Activated CD4-positive, alpha-beta T cell treated with anti-CD3 and anti-CD28 coated beads, Interleukin-2, amount 50 U/mL, for 24 hours (primary cell): ENCODE results near the gene CFAP221.

ENCODE experiments used
- DNase-seq, 2 donors: peaks; one replicate each; pipeline ENCODE4 v3.0.0-alpha.2; 2020; ENCODE audit warnings: low read depth in 1 of 2, low spot score in 1 of 2

CFAP221 gene

DNA sequence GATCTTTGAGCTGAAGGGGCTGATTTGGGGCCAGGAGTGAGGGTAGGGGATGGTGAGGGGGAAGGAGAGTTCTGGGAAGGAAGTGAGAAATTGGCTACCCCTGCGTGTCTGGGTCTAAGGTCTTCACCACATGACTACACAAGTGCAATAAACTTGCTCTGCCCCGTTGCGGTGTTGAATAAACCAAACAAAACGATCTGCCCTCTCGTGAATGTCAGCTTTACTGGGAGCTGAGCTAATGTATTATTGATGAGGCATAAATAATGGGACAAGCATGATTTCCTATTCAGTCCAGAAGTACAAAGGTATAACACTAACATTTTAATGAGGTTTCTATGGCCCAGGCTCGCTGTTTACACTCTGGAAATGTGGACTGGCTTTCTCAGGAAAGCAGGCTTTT, 8.0 kb upstream of the CFAP221 start:
- DNase-seq: no peak

DNA sequence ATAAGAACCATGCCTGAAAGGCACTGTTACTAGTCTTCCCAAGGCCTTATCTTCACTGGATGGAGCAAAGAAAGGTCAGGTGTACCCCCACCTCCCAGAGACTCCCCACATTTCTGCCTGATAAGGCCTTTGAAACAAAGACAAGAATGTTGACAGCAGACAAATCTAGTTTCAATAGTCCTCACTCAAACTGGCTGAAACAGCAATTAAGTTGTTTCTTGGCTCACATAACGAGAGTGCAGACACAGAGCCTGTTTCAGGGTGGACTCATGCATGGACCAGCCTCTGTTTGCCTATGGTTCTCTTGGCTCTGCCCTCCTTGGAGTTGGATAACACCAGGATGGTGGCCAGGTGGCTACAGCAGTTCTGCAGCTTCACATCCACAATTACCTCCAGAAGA, 7.5 kb upstream of the CFAP221 start:
- no peak for DNase-seq

DNA sequence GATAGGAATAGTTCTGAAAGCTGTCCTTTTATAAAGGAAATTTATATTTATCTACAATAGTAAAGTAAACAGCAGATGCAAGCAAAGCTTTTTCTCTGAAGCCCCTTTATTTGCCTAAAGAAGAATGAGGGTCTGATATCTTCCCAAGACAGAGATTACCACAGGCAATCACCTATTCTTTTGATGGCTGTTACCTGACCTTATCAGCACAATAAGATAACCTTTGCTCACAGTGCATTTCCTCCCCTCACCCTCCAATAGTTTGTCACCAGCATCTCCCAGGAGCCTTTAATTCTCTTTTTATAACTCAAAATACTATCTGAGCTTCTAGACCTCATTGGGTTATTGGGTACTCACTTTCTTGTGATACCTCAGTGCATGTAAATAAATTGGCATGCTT, 6.5 kb upstream of the CFAP221 start:
- DNase-seq: no peak

DNA sequence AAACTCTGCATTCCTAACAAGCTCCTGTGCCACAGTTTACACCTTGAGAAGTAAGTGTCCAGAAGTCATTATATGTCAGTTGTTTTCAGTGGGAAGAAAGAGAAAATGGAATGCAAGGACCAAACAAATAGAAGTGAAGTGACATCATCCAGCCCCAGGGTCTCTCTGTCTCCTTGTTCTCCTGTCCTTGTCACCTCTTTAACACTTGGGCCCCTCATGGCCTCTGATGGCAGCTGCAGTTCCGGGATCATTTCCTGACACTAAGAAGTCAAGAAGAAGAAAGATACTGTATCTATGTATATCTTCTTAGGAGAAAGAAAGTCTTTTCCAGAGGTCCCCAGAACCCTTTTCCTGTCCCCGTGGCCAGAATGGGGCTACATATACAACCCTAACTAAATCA, 2.8 kb upstream of the CFAP221 start:
- no peak for DNase-seq

DNA sequence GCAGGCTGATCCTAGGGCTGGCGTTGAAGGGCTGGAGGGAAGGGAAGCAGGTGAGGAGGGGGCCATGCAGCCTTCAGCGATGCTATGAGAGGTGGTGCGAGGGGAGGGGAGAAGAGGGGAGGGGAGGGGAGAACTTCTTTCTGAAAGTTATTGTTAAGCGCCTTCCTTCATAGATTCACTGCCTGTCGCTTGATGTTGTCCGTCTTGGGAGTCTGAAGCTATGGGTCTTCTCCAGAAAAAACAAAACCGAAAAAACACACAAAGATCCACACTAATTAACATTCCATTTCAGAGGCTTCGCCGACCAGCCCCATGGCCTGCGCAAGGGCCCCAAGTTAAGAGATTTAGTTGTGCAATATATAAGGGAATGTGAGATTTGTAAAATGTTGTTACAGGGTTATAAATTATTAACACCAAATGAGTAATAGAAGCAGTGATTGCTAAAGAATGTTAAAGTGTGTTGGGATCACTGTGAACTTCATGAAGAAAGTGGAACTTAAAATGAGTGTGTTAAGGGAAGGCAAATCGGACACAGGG, 758 bp downstream of the CFAP221 start:
- no peak for DNase-seq

DNA sequence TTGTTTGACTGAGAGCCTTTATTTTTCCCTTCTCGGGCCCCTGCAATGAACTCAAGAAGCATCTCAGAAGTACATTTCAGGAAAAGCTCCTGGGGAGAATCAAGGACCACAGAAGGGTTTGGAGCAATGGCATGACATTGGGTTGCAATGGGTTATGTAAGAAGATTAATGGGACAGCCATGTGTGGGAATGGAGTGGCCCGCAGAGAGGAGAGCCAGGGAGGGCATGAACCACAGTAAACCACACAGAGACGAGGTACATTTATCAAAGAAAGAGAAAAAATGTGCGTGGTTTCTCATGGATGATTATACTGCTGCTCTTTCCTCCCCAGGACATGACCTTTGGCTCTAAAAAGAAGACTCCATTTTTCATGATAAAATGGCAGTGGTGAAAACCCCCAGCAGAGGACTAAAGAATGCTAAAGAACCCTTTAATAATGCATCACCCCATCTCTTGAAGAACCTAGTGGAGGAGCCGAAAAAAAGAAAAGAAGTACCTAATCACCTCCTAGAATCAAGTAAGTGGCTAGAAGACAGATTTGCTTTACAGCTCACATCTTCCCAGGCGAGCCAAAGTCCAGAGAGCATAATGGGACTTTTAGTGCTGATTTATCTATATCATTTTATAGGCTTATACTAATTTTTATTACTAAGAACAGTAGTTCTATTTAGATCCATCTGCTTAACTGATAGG, 1.7 kb downstream of the CFAP221 start:
- no peak for DNase-seq

DNA sequence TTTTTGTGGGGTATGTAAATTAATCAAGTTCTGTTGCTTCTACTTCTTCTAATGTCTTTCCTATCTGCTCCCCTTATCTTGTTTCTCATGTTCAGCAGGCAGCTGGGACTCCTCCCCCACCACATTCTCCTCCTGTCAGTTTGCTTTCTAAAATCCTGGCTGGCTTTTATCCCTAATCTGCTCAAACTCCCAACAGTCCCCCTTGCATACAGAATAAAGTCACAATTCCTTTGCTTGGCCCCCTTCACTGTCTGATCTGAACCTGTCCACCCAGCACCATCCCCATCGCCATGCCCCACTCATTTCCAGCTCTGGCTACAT, 2.2 kb downstream of the CFAP221 start:
- DNase-seq: no peak

DNA sequence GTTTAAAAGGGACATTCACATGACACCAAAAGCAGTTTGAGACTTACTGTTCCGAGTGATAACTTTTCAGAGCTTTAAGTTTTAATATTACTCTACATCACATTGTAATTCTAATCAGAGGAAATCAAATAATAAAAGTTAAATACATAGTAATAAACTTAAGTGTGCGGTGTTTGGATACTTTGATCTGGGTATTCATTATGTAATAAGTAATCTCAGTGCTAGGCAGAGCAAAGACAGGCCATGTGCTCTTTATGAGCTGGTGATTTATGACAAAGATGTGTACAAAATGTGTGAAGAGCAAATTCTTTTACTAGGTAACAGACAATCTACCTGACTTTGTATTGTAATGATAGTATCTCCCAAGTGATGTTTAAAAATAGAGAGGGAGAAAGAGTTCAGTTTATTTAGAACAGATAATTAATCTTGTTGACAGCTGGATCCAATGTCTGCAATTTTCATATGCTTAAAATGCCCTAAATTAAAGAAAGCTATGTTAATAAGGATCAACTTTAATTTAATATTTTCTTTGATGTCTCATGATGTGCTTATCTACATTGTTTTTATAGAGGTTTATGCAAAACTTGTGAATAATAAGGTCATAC, 4.4 kb downstream of the CFAP221 start:
- no peak for DNase-seq

DNA sequence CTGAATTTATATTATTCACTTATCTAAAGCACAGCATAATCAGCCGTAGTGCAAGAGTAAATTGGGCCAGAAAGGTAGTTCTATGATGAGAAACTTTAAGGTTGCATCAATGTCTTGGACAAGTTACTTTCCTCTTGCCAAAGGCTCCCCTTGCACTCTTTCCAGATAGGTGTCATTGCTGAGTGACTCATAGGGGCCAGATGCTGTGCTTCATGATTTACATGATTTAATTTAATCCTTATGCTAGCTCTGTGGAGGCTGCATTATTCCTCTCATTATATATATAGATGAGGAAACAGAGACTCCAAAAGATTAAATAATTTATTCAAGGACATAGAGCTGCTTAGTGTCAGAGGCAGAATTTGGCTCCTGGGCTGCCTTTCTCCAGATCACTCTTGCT, 5.0 kb downstream of the CFAP221 start:
- DNase-seq: no peak

DNA sequence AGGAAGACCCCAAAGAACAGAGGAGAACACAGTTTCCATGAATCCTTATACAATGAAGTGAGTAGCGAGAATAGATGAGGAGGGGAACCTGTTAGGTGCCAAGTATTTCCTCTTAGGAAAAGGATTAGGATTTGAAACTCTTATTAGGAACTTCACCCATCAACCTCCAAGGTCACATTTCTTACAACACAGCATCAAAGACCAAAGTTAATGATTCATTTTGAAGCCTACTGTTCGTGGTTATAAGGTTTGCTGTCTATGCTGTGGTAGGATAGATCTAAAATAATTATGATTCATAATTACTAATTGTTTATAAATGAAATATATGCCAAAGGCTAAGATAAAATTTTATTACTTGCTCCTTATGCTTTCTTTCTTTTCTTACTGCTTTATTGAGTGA, 6.1 kb downstream of the CFAP221 start:
- no peak for DNase-seq

DNA sequence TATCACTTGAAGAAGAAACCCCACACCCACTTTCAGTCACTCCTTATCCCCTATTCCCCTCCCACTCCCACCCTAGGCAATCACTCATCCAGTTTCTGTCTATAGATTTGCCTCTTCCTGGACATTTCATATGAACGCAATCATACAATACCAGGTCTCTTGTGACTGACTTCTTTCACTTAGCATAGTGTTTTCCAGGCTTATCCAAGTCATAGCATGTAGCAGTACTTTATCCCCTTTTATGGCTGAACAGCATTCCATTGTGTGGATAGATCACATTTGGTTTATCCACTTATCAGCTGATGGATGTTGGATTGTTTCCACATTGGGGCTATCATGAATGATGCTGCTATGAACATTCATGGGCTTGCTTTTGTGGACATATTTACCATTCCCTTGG, 6.6 kb downstream of the CFAP221 start:
- no peak for DNase-seq

DNA sequence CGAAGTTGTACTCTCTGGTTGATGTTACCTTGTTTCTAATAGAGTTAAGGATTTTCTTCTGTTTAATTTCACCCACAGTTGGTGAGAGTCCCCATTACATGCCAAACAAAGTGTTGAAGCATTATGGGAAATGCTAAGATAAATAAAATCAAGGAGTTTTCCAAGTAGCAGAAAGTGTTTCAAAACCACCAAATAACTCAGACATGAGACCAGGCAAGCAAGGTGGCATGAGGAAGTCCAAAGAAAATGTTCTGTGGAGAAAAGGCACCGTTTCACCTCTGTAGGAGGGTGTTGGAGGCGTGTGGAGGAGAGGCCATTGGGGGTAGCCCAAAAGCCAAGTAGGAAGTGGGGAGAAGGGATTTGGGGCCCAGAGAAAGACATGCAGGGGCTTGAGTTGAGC, 8.7 kb downstream of the CFAP221 start:
- no peak for DNase-seq

DNA sequence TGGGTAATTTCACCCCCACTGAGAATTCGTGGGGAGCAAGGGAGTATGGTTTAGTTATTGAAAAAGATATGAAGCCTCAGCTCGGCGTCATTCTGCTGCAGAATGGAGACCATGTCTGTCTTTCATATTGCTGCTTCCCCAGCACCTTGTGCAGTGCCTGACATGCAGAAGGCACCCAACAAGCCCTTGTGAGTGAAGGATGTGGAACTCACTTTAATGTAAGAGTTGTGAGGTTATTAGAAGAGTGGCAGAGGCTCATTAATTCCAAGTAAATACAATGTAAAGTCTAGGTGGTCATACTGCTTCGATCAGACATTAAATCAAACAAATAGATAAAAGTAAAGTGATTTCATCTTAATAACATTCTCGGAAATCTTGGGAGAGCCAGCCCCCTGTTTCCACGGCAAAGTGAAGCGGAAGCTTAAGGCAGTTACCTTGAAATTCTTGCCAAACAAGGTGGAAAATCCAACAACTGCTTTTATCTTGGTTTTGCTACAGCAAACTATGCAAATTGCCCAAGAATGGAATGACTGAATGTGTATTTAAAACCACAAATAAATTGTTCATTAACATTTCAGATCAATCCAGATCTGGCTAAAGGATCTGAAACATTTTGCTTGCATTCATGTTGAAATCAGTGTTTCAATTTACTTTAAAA, 9.6 kb downstream of the CFAP221 start:
- DNase-seq: no peak

DNA sequence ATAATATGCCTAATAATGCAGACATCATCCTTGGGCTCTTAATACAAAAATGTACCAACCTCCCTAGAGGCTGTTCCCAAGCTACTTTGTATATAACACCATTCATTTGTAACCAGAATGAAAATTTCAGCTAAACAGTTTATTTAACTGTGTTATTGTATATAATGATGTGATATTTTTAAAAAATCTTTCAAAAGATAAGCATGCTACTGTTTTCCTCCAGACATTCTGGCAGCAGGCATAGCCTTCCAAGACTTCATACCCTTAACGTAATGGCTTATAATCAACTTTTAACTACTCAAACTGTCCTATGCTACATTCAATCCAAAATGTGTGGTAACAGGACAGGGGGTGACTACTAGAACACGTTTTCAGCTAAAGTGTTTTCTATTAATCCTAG, 21.2 kb downstream of the CFAP221 start:
- DNase-seq: no peak

DNA sequence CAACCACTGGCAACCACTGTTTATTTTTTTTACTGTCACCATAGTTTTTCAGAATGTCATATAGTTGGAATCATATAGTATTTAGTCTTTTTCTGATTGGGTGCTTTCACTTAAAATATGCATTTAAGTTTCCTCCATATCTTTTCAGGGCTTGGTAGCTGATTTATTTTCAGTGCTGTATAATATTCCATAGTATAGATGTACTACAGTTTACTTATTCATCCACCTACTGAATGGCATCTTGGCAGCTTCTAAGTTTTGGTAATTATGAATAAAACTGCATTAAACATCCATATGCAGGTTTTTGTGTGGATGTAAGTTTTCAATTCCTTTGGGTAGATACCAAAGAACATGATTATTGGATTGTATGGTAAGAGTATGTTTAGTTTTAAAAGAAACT, 23.0 kb downstream of the CFAP221 start:
- no peak for DNase-seq

DNA sequence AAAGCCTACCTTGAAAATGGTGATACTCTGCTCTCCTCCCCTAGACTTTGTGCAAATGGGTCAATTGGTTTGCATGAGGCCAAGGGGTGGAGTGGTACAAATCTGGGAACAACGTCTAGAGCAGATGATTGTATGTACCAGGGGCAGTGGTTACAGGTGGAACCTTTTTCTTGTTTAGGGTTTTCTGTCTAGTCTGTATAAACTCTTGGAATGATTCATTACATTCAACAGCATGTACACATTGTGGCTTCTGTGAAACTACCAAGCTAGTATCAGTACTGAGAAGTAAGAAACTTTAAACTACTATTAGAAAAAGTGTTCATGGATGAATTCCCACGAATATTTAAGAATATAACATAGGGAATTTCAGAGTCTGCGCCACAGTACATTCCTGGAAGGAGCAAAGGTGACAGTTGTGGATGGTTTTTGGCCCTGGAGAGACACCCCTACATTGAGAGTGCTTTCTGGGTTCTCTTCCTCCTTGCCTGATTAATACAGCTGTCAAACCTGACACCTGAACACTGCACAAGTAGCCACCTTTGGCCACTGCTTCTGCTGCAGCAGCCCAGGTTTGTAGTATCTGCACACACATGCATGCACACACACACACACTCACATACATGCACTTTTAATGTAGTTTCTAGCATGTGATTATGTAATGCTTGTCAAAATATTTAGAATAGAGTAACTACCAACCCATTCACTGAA, 30.0 kb downstream of the CFAP221 start:
- no peak for DNase-seq

DNA sequence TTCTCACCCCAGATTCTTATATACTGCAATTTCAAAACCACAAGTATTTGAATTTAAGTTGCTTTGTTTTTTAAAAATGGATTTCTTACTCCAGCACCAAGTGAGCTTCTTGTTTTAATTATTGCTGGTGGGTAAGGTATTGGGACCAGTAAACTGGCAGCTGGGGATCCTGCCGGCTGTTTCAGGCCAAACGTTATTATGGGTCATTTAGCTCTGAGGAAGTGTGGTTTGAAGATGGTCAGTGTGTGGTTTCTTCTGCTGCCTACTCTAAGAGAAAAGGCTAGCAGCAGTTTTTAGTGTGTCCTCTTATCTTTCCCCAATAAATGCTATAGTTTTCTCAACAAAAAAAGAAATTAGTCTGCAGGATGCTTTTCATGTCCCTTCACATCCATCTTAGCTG, 30.6 kb downstream of the CFAP221 start:
- no peak for DNase-seq

DNA sequence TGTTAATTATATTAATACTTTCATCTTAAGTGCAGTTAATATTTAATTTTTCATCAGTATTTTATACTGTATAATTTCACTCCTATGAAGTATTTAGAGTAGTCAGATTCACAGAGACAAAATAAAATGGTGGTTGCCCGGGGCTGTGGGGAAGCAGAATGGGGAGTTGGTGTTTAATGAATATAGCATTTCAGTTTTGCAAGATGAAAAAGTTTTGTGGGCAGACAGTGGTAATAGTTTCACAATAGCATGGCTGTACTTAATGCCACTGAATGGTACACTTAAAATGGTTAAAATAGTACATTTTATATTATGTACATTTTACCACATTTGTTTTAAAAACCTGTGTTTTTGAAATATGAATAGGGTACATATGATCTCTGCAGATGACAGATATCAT, 31.2 kb downstream of the CFAP221 start:
- DNase-seq: no peak

DNA sequence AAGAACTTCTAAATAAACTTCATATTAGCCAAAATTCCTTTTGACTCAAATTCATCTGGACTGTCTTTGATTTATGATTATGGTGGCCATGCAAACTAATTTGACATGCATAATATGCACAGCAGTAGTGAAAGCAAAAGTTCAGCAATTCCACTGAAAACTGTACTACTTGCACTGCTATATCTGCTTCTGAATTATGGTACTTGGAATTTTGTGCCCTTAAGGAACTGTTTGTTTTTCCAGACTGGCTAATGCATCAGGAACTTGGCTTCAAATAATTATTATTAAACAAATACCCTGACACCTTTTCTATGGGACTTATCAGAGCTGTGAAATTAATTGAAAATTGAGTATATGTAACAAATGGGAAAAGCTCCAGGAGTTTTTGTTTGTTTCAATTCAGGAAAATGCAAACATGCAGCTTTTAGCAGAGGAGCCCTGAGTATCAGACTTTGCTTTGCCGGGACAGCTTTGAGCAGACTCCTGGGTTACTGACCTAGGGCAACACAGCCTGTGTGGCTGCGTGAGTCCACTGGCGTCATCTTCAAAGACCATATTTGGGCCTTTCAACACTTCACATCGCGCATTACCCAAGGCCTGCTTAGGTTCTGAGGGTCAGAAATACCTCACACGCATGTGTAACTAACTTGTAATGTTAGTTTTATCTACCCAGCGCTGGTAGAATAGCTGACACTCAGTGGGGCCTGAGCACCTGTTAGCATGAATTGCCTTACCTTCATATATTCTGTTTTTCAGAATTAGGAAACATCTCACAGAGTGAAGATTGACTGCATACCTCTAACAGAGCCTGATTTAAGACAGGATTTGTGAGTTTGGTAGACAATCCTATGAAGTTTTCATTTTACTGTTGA, 35.4 kb downstream of the CFAP221 start:
- DNase-seq: no peak

DNA sequence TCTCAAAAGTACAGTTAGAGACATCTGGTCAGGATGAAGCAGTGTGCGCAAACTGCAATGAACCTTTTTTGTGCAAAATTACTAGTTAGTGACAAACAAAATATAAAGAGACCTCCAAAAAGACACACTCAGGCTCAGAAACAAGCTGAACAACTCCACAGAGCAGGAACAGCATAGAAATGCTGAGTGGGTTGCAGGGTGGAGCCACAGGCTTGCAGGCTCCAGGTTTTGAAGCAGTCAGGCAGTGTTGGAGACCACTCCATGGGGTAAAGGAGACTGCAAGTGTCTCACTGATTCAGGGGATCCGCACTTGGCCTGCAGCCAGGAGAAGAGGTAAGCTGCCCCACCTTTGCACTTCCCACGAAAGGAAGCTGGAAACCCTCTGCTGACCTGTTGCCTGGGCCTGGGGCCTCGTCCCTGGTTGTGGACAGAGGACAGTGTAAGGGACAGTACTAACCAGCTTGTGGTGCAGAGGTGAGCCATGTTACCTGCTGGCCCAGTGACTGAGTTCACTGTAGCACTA, 36.4 kb downstream of the CFAP221 start:
- DNase-seq: no peak

DNA sequence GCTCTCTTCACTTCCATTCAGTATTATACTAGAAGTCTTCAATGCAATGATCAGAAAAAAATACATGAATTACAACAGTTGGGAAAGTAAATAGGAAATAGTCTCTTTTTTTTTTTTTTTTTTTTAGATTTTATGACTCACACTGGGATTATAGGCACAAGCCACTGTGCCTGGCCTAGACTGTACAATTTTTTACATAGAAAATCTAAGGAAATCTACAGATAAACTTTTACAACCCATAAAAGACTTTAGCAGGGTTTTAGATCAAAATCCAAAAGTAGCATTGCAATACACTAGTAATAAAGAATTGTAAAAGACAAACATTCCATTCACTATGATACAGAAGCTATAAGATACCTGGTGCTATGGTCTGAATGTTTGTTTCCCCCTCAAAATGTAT, 39.0 kb downstream of the CFAP221 start:
- DNase-seq: no peak
